HEK293 (cell line): ENCODE results near the gene HLA-A.
A peak's percentile ranks its signal among the peaks of the same experiment; 100 is the strongest.

ENCODE experiments used
- GFI1B ChIP-seq: fragments of 450-650 bp; formaldehyde crosslinking; IDR thresholded peaks from 2 replicates; pipeline ENCODE4 v1.5.1; 2016; ENCODE audit warnings: missing biosample characterization, missing genetic modification characterization
- HIC1 ChIP-seq: fragments of 450-650 bp; formaldehyde crosslinking; IDR thresholded peaks from 2 replicates; pipeline ENCODE4 v1.5.1; 2016; ENCODE audit warnings: missing biosample characterization, missing genetic modification characterization
- MYNN ChIP-seq: fragments of 450-650 bp; formaldehyde crosslinking; IDR thresholded peaks from 2 replicates; pipeline ENCODE4 v1.5.1; 2016; ENCODE audit warnings: missing biosample characterization, missing genetic modification characterization, borderline replicate concordance
- SALL2 ChIP-seq: fragments of 450-650 bp; formaldehyde crosslinking; IDR thresholded peaks from 2 replicates; pipeline ENCODE4 v1.5.0; 2017; ENCODE audit warnings: missing biosample characterization, mild to moderate bottlenecking, missing genetic modification characterization, borderline replicate concordance
- SP2 ChIP-seq: fragments of 450-650 bp; formaldehyde crosslinking; IDR thresholded peaks from 2 replicates; pipeline ENCODE4 v1.5.1; 2016; ENCODE audit warnings: missing biosample characterization, missing genetic modification characterization
- ZBTB8A ChIP-seq: fragments of 450-650 bp; formaldehyde crosslinking; IDR thresholded peaks from 2 replicates; pipeline ENCODE4 v1.5.1; 2016; ENCODE audit warnings: missing biosample characterization, missing genetic modification characterization
- ZNF155 ChIP-seq: fragments of 450-650 bp; formaldehyde crosslinking; IDR thresholded peaks from 2 replicates; pipeline ENCODE4 v1.5.1; 2016; ENCODE audit warnings: missing biosample characterization, missing genetic modification characterization
- ZNF174 ChIP-seq: fragments of 450-650 bp; formaldehyde crosslinking; IDR thresholded peaks from 2 replicates; pipeline ENCODE4 v1.5.0; 2017; ENCODE audit warnings: missing biosample characterization, mild to moderate bottlenecking, missing genetic modification characterization
- ZNF202 ChIP-seq: fragments of 450-650 bp; formaldehyde crosslinking; IDR thresholded peaks from 2 replicates; pipeline ENCODE4 v1.5.1; 2016; ENCODE audit warnings: missing biosample characterization, missing genetic modification characterization, borderline replicate concordance
- ZNF555 ChIP-seq: fragments of 450-650 bp; formaldehyde crosslinking; conservative IDR thresholded peaks from 2 replicates; pipeline ENCODE4 v1.5.1; 2017; ENCODE audit warnings: missing biosample characterization, mild to moderate bottlenecking, missing genetic modification characterization, inconsistent platforms
- ZNF585B ChIP-seq: fragments of 450-650 bp; formaldehyde crosslinking; IDR thresholded peaks from 2 replicates; pipeline ENCODE4 v1.5.1; 2016; ENCODE audit warnings: missing biosample characterization, missing genetic modification characterization
- ZNF768 ChIP-seq: fragments of 450-650 bp; formaldehyde crosslinking; IDR thresholded peaks from 2 replicates; pipeline ENCODE4 v1.5.1; 2018; ENCODE audit warnings: missing biosample characterization, mild to moderate bottlenecking, missing genetic modification characterization
- ZSCAN16 ChIP-seq: fragments of 450-650 bp; formaldehyde crosslinking; IDR thresholded peaks from 2 replicates; pipeline ENCODE4 v1.5.1; 2016; ENCODE audit warnings: missing biosample characterization, missing genetic modification characterization
- ZSCAN30 ChIP-seq: fragments of 450-650 bp; IDR thresholded peaks from 2 replicates; pipeline ENCODE4 v1.5.1; 2018; ENCODE audit warnings: missing biosample characterization, mild to moderate bottlenecking, missing genetic modification characterization, moderate library complexity
- TF ChIP-seq, protein P1 (sequence below): IDR thresholded peaks from 2 replicates; pipeline ENCODE4 v1.6.1; 2011; ENCODE audit warnings: mild to moderate bottlenecking, low read depth, low read length, borderline replicate concordance
- TF ChIP-seq, protein P2 (sequence below): fragments of 450-650 bp; formaldehyde crosslinking; conservative IDR thresholded peaks from 2 replicates; pipeline ENCODE4 v1.5.1; 2016; ENCODE audit warnings: low read depth, missing biosample characterization, missing genetic modification characterization
- TF ChIP-seq, protein P3 (sequence below): fragments of 450-650 bp; formaldehyde crosslinking; IDR thresholded peaks from 2 replicates; pipeline ENCODE4 v1.5.1; 2017; ENCODE audit warnings: missing biosample characterization, missing genetic modification characterization
- TF ChIP-seq, protein P4 (sequence below): fragments of 450-650 bp; formaldehyde crosslinking; IDR thresholded peaks from 2 replicates; pipeline ENCODE4 v1.5.1; 2016; ENCODE audit warnings: missing biosample characterization, missing genetic modification characterization, borderline replicate concordance
- TF ChIP-seq, protein P5 (sequence below): fragments of 450-650 bp; formaldehyde crosslinking; IDR thresholded peaks from 2 replicates; pipeline ENCODE4 v1.5.1; 2016; ENCODE audit warnings: missing biosample characterization, missing genetic modification characterization
- TF ChIP-seq, protein P6 (sequence below): fragments of 450-650 bp; formaldehyde crosslinking; IDR thresholded peaks from 2 replicates; pipeline ENCODE4 v1.5.1; 2016; ENCODE audit warnings: missing biosample characterization, missing genetic modification characterization
- TF ChIP-seq, protein P7 (sequence below): sonication (generic); formaldehyde crosslinking; IDR thresholded peaks from 2 replicates; pipeline ENCODE4 v1.8.1; 2022; ENCODE audit warnings: mild to moderate bottlenecking, moderate library complexity, missing genetic modification reagents

Gene HLA-A

GRCh38 chr6:29967379-29968010 is 25.2 kb downstream of the HLA-A start (continued):
- TF ChIP-seq, protein P1, sequence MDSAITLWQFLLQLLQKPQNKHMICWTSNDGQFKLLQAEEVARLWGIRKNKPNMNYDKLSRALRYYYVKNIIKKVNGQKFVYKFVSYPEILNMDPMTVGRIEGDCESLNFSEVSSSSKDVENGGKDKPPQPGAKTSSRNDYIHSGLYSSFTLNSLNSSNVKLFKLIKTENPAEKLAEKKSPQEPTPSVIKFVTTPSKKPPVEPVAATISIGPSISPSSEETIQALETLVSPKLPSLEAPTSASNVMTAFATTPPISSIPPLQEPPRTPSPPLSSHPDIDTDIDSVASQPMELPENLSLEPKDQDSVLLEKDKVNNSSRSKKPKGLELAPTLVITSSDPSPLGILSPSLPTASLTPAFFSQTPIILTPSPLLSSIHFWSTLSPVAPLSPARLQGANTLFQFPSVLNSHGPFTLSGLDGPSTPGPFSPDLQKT: no peak
- TF ChIP-seq ZNF174 (tag by site-specific recombination) (no peak), HIC1 (no peak), MYNN (tag by site-specific recombination) (no peak), ZSCAN30 (tag by site-specific recombination) (no peak; the same call in 1 of the 2 replicates), ZNF202 (no peak), ZNF555 (tag by site-specific recombination) (no peak), ZNF585B (no peak), GFI1B (no peak), SP2 (tag by site-specific recombination) (peak; percentile 19), ZNF155 (tag by site-specific recombination) (no peak), SALL2 (tag by site-specific recombination) (no peak), ZNF768 (tag by site-specific recombination) (no peak), ZSCAN16 (tag by site-specific recombination) (no peak), ZBTB8A (no peak)
- TF ChIP-seq, protein P2, sequence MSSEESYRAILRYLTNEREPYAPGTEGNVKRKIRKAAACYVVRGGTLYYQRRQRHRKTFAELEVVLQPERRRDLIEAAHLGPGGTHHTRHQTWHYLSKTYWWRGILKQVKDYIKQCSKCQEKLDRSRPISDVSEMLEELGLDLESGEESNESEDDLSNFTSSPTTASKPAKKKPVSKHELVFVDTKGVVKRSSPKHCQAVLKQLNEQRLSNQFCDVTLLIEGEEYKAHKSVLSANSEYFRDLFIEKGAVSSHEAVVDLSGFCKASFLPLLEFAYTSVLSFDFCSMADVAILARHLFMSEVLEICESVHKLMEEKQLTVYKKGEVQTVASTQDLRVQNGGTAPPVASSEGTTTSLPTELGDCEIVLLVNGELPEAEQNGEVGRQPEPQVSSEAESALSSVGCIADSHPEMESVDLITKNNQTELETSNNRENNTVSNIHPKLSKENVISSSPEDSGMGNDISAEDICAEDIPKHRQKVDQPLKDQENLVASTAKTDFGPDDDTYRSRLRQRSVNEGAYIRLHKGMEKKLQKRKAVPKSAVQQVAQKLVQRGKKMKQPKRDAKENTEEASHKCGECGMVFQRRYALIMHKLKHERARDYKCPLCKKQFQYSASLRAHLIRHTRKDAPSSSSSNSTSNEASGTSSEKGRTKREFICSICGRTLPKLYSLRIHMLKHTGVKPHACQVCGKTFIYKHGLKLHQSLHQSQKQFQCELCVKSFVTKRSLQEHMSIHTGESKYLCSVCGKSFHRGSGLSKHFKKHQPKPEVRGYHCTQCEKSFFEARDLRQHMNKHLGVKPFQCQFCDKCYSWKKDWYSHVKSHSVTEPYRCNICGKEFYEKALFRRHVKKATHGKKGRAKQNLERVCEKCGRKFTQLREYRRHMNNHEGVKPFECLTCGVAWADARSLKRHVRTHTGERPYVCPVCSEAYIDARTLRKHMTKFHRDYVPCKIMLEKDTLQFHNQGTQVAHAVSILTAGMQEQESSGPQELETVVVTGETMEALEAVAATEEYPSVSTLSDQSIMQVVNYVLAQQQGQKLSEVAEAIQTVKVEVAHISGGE: no peak
- TF ChIP-seq, protein P3, sequence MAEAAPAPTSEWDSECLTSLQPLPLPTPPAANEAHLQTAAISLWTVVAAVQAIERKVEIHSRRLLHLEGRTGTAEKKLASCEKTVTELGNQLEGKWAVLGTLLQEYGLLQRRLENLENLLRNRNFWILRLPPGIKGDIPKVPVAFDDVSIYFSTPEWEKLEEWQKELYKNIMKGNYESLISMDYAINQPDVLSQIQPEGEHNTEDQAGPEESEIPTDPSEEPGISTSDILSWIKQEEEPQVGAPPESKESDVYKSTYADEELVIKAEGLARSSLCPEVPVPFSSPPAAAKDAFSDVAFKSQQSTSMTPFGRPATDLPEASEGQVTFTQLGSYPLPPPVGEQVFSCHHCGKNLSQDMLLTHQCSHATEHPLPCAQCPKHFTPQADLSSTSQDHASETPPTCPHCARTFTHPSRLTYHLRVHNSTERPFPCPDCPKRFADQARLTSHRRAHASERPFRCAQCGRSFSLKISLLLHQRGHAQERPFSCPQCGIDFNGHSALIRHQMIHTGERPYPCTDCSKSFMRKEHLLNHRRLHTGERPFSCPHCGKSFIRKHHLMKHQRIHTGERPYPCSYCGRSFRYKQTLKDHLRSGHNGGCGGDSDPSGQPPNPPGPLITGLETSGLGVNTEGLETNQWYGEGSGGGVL (tag by site-specific recombination): no peak
- TF ChIP-seq, protein P4, sequence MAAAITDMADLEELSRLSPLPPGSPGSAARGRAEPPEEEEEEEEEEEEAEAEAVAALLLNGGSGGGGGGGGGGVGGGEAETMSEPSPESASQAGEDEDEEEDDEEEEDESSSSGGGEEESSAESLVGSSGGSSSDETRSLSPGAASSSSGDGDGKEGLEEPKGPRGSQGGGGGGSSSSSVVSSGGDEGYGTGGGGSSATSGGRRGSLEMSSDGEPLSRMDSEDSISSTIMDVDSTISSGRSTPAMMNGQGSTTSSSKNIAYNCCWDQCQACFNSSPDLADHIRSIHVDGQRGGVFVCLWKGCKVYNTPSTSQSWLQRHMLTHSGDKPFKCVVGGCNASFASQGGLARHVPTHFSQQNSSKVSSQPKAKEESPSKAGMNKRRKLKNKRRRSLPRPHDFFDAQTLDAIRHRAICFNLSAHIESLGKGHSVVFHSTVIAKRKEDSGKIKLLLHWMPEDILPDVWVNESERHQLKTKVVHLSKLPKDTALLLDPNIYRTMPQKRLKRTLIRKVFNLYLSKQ (tag by site-specific recombination): no peak
- TF ChIP-seq, protein P5, sequence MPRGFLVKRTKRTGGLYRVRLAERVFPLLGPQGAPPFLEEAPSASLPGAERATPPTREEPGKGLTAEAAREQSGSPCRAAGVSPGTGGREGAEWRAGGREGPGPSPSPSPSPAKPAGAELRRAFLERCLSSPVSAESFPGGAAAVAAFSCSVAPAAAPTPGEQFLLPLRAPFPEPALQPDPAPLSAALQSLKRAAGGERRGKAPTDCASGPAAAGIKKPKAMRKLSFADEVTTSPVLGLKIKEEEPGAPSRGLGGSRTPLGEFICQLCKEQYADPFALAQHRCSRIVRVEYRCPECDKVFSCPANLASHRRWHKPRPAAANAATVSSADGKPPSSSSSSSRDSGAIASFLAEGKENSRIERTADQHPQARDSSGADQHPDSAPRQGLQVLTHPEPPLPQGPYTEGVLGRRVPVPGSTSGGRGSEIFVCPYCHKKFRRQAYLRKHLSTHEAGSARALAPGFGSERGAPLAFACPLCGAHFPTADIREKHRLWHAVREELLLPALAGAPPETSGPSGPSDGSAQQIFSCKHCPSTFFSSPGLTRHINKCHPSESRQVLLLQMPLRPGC: no peak
- TF ChIP-seq, protein P6, sequence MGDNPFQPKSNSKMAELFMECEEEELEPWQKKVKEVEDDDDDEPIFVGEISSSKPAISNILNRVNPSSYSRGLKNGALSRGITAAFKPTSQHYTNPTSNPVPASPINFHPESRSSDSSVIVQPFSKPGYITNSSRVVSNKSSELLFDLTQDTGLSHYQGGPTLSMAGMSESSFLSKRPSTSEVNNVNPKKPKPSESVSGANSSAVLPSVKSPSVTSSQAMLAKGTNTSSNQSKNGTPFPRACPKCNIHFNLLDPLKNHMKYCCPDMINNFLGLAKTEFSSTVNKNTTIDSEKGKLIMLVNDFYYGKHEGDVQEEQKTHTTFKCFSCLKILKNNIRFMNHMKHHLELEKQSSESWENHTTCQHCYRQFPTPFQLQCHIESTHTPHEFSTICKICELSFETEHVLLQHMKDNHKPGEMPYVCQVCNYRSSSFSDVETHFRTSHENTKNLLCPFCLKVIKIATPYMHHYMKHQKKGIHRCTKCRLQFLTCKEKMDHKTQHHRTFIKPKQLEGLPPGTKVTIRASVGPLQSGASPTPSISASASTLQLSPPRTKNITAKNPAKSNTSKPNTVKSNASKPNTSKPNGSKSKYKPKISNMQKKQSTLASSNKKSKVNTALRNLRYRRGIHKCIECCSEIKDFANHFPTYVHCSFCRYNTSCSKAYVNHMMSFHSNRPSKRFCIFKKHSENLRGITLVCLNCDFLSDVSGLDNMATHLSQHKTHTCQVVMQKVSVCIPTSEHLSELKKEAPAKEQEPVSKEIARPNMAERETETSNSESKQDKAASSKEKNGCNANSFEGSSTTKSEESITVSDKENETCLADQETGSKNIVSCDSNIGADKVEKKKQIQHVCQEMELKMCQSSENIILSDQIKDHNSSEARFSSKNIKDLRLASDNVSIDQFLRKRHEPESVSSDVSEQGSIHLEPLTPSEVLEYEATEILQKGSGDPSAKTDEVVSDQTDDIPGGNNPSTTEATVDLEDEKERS (tag by site-specific recombination): no peak
- TF ChIP-seq, protein P7, sequence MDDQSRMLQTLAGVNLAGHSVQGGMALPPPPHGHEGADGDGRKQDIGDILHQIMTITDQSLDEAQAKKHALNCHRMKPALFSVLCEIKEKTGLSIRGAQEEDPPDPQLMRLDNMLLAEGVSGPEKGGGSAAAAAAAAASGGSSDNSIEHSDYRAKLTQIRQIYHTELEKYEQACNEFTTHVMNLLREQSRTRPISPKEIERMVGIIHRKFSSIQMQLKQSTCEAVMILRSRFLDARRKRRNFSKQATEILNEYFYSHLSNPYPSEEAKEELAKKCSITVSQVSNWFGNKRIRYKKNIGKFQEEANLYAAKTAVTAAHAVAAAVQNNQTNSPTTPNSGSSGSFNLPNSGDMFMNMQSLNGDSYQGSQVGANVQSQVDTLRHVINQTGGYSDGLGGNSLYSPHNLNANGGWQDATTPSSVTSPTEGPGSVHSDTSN (CRISPR knock-in tag): no peak
